Lung (tissue), 12 donors: Measurements from ENCODE around the gene CD27. TPM values are rescaled to one million over a fixed set of nuclear protein-coding genes. Genes with fewer than 3 reads are reported as not detected.
"Not testable (repeated sequence)": the region's sequence is repeated elsewhere in the genome, so short reads cannot be mapped to it uniquely, and the experiment has no call there.

ENCODE experiments used
- ATAC-seq: fragments of 200-7000 bp; cut with Tn5 transposase; one replicate; pipeline ENCODE4 v1.9.1; 2020; ENCODE audit warnings: moderate number of reproducible peaks; ENCODE audit not compliant: insufficient read depth, low FRiP score
- DNase-seq, 3 donors: peaks; one replicate each; pipeline ENCODE4 v3.0.0-alpha.2; 2013 to 2017
- H3K27ac ChIP-seq, 2 donors: one replicate each; pipeline ENCODE4 v1.5.1; 2013; ENCODE audit warnings: mild to moderate bottlenecking in 2 of 2, moderate library complexity in 2 of 2, control low read depth in 1 of 2, inconsistent platforms in 1 of 2, low read depth in 1 of 2, low read length in 1 of 2
- H3K27me3 ChIP-seq, 3 donors: one replicate each; pipeline ENCODE4 v1.5.1; 2013; ENCODE audit warnings: low read length in 2 of 3; ENCODE audit not compliant: control insufficient read depth in 3 of 3, insufficient read depth in 3 of 3
- H3K36me3 ChIP-seq, 4 donors: one replicate each; pipeline ENCODE4 v1.5.1; 2013; ENCODE audit warnings: low read length in 4 of 4, mild to moderate bottlenecking in 1 of 4, moderate library complexity in 1 of 4; ENCODE audit not compliant: control insufficient read depth in 4 of 4, insufficient read depth in 4 of 4
- H3K4me1 ChIP-seq, 5 donors: one replicate each; pipeline ENCODE4 v1.5.1; 2013; ENCODE audit warnings: low read length in 5 of 5, mild to moderate bottlenecking in 2 of 5, moderate library complexity in 1 of 5; ENCODE audit not compliant: control insufficient read depth in 5 of 5, insufficient read depth in 5 of 5
- H3K4me3 ChIP-seq: one replicate; pipeline ENCODE4 v1.5.1; 2013; ENCODE audit warnings: mild to moderate bottlenecking, control low read depth, moderate library complexity
- H3K9ac ChIP-seq, 2 donors: one replicate each; pipeline ENCODE4 v1.5.1; 2013; ENCODE audit warnings: low read length in 2 of 2, control low read depth in 1 of 2; ENCODE audit not compliant: insufficient read depth in 1 of 2
- H3K9me3 ChIP-seq, 4 donors: one replicate each; pipeline ENCODE4 v1.5.1; 2013; ENCODE audit warnings: low read length in 3 of 4, mild to moderate bottlenecking in 1 of 4, moderate library complexity in 1 of 4; ENCODE audit not compliant: control insufficient read depth in 4 of 4, insufficient read depth in 3 of 4
- CTCF ChIP-seq: IDR thresholded peaks from 2 replicates; pipeline ENCODE4 v1.5.1; 2012; ENCODE audit warnings: mild to moderate bottlenecking; ENCODE audit errors: control extremely low read depth, extremely low read depth
- WGBS, 2 donors: extraction: QIAGEN DNeasy Blood & Tissue Kit; methylation state at CpG; one replicate each; pipeline ENCODE4 v1.1.7; 2013; 5-methylcytosine and 5-hydroxymethylcytosine counted together
- polyA plus RNA-seq, 2 donors: library from polyadenylated mRNA; stranded (reverse); fragments of 200-250 nt; gene quantifications; one replicate each; pipeline ENCODE4 v1.2.1, GENCODE V29; 2013
- total RNA-seq, 2 donors: library from RNA; depleted of rRNA in 1 of 2; stranded (reverse); fragments of >200 nt in 1 of 2; gene quantifications; one replicate each; pipeline ENCODE4 v1.2.1, GENCODE V29; 2014 to 2021
- donor health status: control.
- donor health status: control.
- donor health status: Bipolar disorder and iron deficiency.
- donor health status: healthy.
- donor health status: DM: yes; HTN: yes; CAD: no.

CD27 gene
- total and polyA plus RNA-seq, 4 donors: 1.5 to 3.1 (median 1.9) TPM

- TF ChIP-seq CTCF: no peak
- ATAC-seq: peak; percentile 96
Observed at GRCh38 chr12:6470375-6471163, 25.8 kb downstream of the CD27 start, which contains the start of gene VAMP1. TSS of gene VAMP1 (minus strand) at chr12:6470677. CDS start at chr12:6470531, 146 bp downstream.

GRCh38 chr12:6471989-6472360 lies 27.2 kb downstream of the CD27 start:
- ATAC-seq: no peak
- H3K27me3 ChIP-seq: no peaks in the 10 kb centered on the region
- H3K9me3 ChIP-seq: no peaks in the 10 kb centered on the region
- no peaks in the 10 kb centered on the region for H3K36me3 ChIP-seq
- no peak overlapping the region for H3K27ac ChIP-seq
- H3K9ac ChIP-seq: no peak overlapping the region
- WGBS, 2 donors: 41 to 78% methylated on average over 1 of the region's 1 CpG
- H3K4me1 ChIP-seq: peaks cover 4 to 12% (median 5%) of the 10 kb centered on the region in 5 donors
- no peak for DNase-seq
- no peak overlapping the region for H3K4me3 ChIP-seq
- TF ChIP-seq CTCF: no peak

More at GRCh38 chr12:6470375-6471163, 25.8 kb downstream of the CD27 start, which contains the start of gene VAMP1:
- WGBS, 2 donors: 0% methylated on average over 69 of the region's 69 CpGs
- no peaks in the 10 kb centered on the region for H3K9me3 ChIP-seq
- H3K9ac ChIP-seq: peak within 1 kb of the TSS; percentile 27 to 87
- H3K27me3 ChIP-seq: no peaks in the 10 kb centered on the region
- peak within 1 kb of the TSS; percentile 86 to 91 for H3K27ac ChIP-seq
- H3K36me3 ChIP-seq: peaks cover 0 to 8% (median 5%) of the 10 kb centered on the region in 4 donors
- peaks cover 4 to 12% (median 7%) of the 10 kb centered on the region in 5 donors for H3K4me1 ChIP-seq
- H3K4me3 ChIP-seq: peak within 1 kb of the TSS; percentile 58
- DNase-seq: peak; percentile 98 to 99 (median 99)

- no peak for TF ChIP-seq CTCF
- H3K9me3 ChIP-seq: no peaks in the 10 kb centered on the region
- H3K9ac ChIP-seq: no peak overlapping the region
- no peaks in the 10 kb centered on the region for H3K36me3 ChIP-seq
- peaks cover 4 to 12% (median 5%) of the 10 kb centered on the region in 5 donors for H3K4me1 ChIP-seq
- H3K27me3 ChIP-seq: no peaks in the 10 kb centered on the region
- DNase-seq: no peak
- 85 to 90% methylated on average over 11 of the region's 11 CpGs for WGBS, 2 donors
- no peak for ATAC-seq
- no peak overlapping the region for H3K4me3 ChIP-seq
- H3K27ac ChIP-seq: no peak overlapping the region
Observed at GRCh38 chr12:6472491-6472890, 27.7 kb downstream of the CD27 start.

- H3K27ac ChIP-seq, DNase-seq, H3K4me1 ChIP-seq, H3K27me3 ChIP-seq, H3K36me3 ChIP-seq, H3K9me3 ChIP-seq, H3K9ac ChIP-seq, ATAC-seq, H3K4me3 ChIP-seq: not testable (repeated sequence)
- 92 to 95% methylated on average over 34 to 45 of the region's 48 CpGs for WGBS, 2 donors
Observed at GRCh38 chr12:6475233-6475975, 30.6 kb downstream of the CD27 start.
